ENCODE results near the gene ANKK1. TPM values are rescaled to one million over a fixed set of nuclear protein-coding genes. Genes with fewer than 3 reads are reported as not detected.

The ANKK1 gene
- total RNA-seq, 1 experiment from 2014 or later = 0.67 TPM

DNA sequence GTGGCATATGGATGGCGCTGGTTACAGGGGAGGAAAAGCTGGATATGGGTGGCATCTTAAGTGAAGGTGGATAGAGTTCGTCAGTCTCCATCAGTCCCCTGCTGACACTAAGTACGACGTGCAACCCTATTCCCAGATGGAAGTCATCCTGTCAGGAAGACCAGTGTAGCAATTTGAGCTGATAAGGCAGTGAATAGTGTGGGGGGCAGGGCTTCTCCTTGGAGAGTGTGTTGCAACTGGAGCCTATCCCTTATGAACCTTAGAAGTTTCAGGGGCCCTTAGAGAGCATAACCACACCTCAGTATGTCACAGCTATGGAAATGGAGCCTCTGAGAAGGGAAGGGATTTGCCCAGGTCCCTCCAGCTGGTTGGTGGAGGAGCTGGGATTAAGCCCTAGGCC is 36.1 kb upstream of the ANKK1 start:
- Histone ChIP-seq H3K4me2 (ENCODE audit: low read depth, low read length, poor library complexity, severe bottlenecking) (no peak overlapping the region), H3K4me3 (ENCODE audit: low read length) (no peak overlapping the region), H3K27me3 (ENCODE audit: low read length) (no peaks in the 10 kb centered on the region), H3K27ac (ENCODE audit: low read length) (no peak overlapping the region), H3K79me2 (ENCODE audit: low read length) (no peaks in the 10 kb centered on the region), H2AFZ (ENCODE audit: low read length) (no peak overlapping the region), H3K9ac (ENCODE audit: low read length) (no peak overlapping the region), H3K9me2 (replicated peaks; ENCODE audit: insufficient read depth, low read length) (no peaks in the 10 kb centered on the region), H4K20me1 (ENCODE audit: insufficient read depth, low read depth, low read length) (no peaks in the 10 kb centered on the region), H3K36me3 (ENCODE audit: insufficient read depth, low read length) (no peaks in the 10 kb centered on the region; the same call in 1 of the 2 replicates), H3K9me3 (ENCODE audit: low read length) (no peaks in the 10 kb centered on the region), H3K4me1 (ENCODE audit: low read length) (no peaks in the 10 kb centered on the region)
- no peak for DNase-seq

DNA sequence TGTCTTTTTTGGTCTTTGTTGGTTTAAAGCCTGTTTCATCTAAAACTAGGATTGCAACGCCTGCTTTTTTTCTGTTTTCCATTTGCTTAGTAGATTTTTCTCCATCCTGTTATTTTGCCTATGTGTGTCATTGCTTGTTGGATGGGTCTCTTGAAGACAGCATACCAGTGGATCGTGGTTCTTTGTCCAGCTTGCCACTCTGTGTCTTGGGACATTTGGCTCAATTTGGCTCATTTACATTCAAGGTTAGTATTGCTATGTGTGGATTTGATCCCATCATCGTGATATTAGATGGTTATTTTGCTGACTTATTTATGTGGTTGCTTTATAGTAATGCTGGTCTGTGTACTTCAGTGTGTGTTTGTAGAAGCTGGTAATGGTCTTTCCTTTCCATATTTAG is 31.4 kb upstream of the ANKK1 start:
- Histone ChIP-seq H3K9me3 (ENCODE audit: low read length) (no peaks in the 10 kb centered on the region), H3K27ac (ENCODE audit: low read length) (no peak overlapping the region), H3K27me3 (ENCODE audit: low read length) (no peaks in the 10 kb centered on the region), H3K9me2 (replicated peaks; ENCODE audit: insufficient read depth, low read length) (no peaks in the 10 kb centered on the region), H4K20me1 (ENCODE audit: insufficient read depth, low read depth, low read length) (no peaks in the 10 kb centered on the region), H3K79me2 (ENCODE audit: low read length) (no peaks in the 10 kb centered on the region), H2AFZ (ENCODE audit: low read length) (no peak overlapping the region), H3K4me1 (ENCODE audit: low read length) (no peaks in the 10 kb centered on the region), H3K9ac (ENCODE audit: low read length) (no peak overlapping the region), H3K4me3 (ENCODE audit: low read length) (no peak overlapping the region), H3K4me2 (ENCODE audit: low read depth, low read length, poor library complexity, severe bottlenecking) (no peak overlapping the region), H3K36me3 (ENCODE audit: insufficient read depth, low read length) (no peaks in the 10 kb centered on the region; the same call in 1 of the 2 replicates)
- no peak for DNase-seq

DNA sequence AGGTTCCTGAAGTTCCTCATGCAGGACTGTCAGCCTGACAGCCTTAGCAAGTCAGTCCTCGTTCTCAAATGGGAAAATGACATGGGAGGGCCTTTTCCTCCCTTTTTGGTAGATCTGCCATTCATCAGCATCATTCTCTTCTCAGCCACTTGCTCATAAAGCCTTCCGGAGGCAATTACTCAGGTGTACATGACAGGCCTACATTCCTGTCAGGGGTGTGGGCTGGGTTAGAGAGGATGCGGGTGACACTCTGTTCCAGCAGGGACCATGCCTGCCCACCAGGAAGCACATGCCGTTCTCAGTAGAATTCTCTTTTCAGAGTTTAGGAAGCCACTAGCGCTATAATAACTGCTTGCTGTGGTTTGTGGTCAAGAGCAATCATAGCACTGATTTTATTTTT is 24.2 kb upstream of the ANKK1 start:
- no peak overlapping the region for H2AFZ ChIP-seq (ENCODE audit: low read length)
- no peaks in the 10 kb centered on the region for H3K9me3 ChIP-seq (ENCODE audit: low read length)
- H3K9ac ChIP-seq (ENCODE audit: low read length) = no peak overlapping the region
- H3K79me2 ChIP-seq (ENCODE audit: low read length) = no peaks in the 10 kb centered on the region
- H3K27ac ChIP-seq (ENCODE audit: low read length) = no peak overlapping the region
- peaks cover 4% of the 10 kb centered on the region; the same call in 1 of the 2 replicates for H3K4me1 ChIP-seq (ENCODE audit: low read length)
- no peak overlapping the region for H3K4me3 ChIP-seq (ENCODE audit: low read length)
- no peak overlapping the region for H3K4me2 ChIP-seq (ENCODE audit: low read depth, low read length, poor library complexity, severe bottlenecking)
- DNase-seq = no peak
- H4K20me1 ChIP-seq (ENCODE audit: insufficient read depth, low read depth, low read length) = no peaks in the 10 kb centered on the region
- H3K27me3 ChIP-seq (ENCODE audit: low read length) = no peaks in the 10 kb centered on the region
- no peaks in the 10 kb centered on the region for H3K9me2 ChIP-seq (replicated peaks; ENCODE audit: insufficient read depth, low read length)
- H3K36me3 ChIP-seq (ENCODE audit: insufficient read depth, low read length) = no peaks in the 10 kb centered on the region

DNA sequence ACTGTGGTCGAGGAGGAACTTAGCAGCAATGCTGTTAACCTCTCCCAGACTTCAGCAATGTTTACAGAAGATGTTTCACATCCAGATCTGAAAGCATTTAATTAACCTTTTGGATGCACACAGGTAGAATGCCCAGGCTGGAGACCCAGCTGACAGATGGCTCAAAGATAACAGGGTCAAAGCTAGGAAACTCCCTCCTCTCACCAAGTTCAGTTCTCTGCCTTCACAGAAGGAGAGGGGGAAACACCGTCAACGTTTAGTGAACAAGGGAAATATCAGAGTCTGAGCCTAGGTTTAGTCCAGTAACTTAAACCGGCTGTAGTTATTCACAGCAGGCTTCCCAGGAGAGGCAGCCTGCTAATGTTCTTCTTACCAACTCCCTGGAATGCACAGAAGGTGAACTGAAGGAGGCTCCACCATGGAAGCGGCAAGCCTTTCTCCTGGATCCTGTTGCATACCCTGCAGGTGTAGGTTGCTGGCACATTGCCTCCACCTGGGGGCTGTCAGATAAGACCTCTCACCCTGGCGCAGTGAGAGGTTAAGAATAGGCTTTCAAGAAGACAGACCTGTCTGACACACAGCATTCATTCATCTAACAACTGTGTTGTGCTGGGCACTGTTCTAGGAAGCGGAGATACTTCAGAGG is 23.5 kb upstream of the ANKK1 start:
- peaks cover 4% of the 10 kb centered on the region; the same call in 1 of the 2 replicates for H3K4me1 ChIP-seq (ENCODE audit: low read length)
- no peaks in the 10 kb centered on the region for H3K79me2 ChIP-seq (ENCODE audit: low read length)
- no peak for DNase-seq
- no peak overlapping the region for H3K9ac ChIP-seq (ENCODE audit: low read length)
- H3K4me3 ChIP-seq (ENCODE audit: low read length) = no peak overlapping the region
- no peak overlapping the region for H3K27ac ChIP-seq (ENCODE audit: low read length)
- no peak overlapping the region for H2AFZ ChIP-seq (ENCODE audit: low read length)
- no peaks in the 10 kb centered on the region for H3K36me3 ChIP-seq (ENCODE audit: insufficient read depth, low read length)
- no peaks in the 10 kb centered on the region for H3K9me3 ChIP-seq (ENCODE audit: low read length)
- no peaks in the 10 kb centered on the region for H3K27me3 ChIP-seq (ENCODE audit: low read length)
- H3K9me2 ChIP-seq (replicated peaks; ENCODE audit: insufficient read depth, low read length) = no peaks in the 10 kb centered on the region
- no peaks in the 10 kb centered on the region for H4K20me1 ChIP-seq (ENCODE audit: insufficient read depth, low read depth, low read length)
- no peak overlapping the region for H3K4me2 ChIP-seq (ENCODE audit: low read depth, low read length, poor library complexity, severe bottlenecking)

DNA sequence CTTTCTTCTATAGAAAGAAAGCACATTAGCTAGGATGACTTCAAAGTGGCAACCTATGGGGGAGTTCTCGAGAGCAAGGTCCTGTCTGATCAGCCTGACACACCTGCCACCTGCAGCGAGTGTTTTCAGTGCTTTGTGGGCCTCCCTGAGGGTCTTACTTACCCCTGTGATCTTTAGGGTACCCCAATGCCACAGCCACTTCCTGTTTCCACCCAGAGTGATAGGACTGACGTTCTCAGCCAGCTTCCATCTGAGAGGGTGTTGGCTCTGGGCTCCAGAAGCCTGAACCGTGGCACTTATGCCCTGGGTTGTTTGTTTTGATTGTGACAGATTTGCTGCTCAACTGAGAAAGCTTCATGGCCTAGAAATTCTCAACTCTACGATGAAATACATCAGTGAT is 21.7 kb upstream of the ANKK1 start:
- Histone ChIP-seq H3K4me3 (ENCODE audit: low read length) (no peak overlapping the region), H3K36me3 (ENCODE audit: insufficient read depth, low read length) (no peaks in the 10 kb centered on the region), H3K27me3 (ENCODE audit: low read length) (no peaks in the 10 kb centered on the region), H3K79me2 (ENCODE audit: low read length) (no peaks in the 10 kb centered on the region), H4K20me1 (ENCODE audit: insufficient read depth, low read depth, low read length) (no peaks in the 10 kb centered on the region), H2AFZ (ENCODE audit: low read length) (no peak overlapping the region), H3K9me2 (replicated peaks; ENCODE audit: insufficient read depth, low read length) (no peaks in the 10 kb centered on the region), H3K9me3 (ENCODE audit: low read length) (no peaks in the 10 kb centered on the region), H3K4me2 (ENCODE audit: low read depth, low read length, poor library complexity, severe bottlenecking) (no peak overlapping the region), H3K9ac (ENCODE audit: low read length) (no peak overlapping the region), H3K27ac (ENCODE audit: low read length) (no peak overlapping the region), H3K4me1 (ENCODE audit: low read length) (peaks cover 4% of the 10 kb centered on the region; the same call in 1 of the 2 replicates)
- DNase-seq = no peak

DNA sequence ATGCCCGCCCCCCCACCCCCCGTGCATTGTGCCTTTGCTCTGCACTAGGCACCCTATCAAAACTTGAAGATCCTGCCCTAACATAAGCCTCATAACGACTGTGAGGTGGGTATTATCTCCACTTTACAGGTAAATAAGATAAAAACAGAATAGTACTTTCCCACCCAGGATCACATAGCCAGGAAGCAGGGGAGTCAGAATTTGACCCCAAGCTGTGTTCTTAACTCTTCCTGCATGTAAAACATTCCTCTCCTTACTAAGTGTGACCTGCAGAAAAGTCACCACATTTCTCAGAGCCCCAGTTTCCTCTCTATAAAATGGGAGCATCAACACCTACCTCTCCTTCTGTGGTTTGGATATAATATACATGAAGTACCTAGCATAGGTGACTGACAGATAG is 18.2 kb upstream of the ANKK1 start:
- no peaks in the 10 kb centered on the region for H3K27me3 ChIP-seq (ENCODE audit: low read length)
- no peak overlapping the region for H2AFZ ChIP-seq (ENCODE audit: low read length)
- DNase-seq = no peak
- no peaks in the 10 kb centered on the region for H3K79me2 ChIP-seq (ENCODE audit: low read length)
- no peaks in the 10 kb centered on the region for H3K36me3 ChIP-seq (ENCODE audit: insufficient read depth, low read length)
- H3K9me3 ChIP-seq (ENCODE audit: low read length) = no peaks in the 10 kb centered on the region
- H3K27ac ChIP-seq (ENCODE audit: low read length) = no peak overlapping the region
- no peak overlapping the region for H3K9ac ChIP-seq (ENCODE audit: low read length)
- H3K4me1 ChIP-seq (ENCODE audit: low read length) = peaks cover 4% of the 10 kb centered on the region; the same call in 1 of the 2 replicates
- H3K4me2 ChIP-seq (ENCODE audit: low read depth, low read length, poor library complexity, severe bottlenecking) = no peak overlapping the region
- H3K9me2 ChIP-seq (replicated peaks; ENCODE audit: insufficient read depth, low read length) = no peaks in the 10 kb centered on the region
- no peaks in the 10 kb centered on the region for H4K20me1 ChIP-seq (ENCODE audit: insufficient read depth, low read depth, low read length)
- no peak overlapping the region for H3K4me3 ChIP-seq (ENCODE audit: low read length)

DNA sequence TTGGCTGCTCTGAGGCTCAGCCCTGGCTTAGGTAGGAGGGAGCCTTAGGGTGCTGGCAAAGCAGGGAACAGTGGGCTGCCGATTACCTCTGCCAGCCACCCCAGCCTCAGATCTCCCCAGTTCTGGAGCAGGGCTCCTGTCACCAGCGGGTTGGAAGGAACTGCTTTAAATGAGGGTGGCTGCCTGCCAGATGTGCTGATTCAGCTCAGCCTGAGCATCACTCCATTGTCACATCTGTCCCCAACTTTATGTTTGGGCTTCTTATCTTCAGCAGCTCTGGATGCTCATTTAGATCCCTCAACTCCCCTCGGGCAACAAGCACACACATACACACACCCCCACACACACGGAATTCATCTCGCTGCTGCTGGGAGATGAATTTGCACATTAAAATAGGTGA is 16.9 kb upstream of the ANKK1 start:
- no peak overlapping the region for H3K27ac ChIP-seq (ENCODE audit: low read length)
- no peaks in the 10 kb centered on the region for H3K27me3 ChIP-seq (ENCODE audit: low read length)
- H3K36me3 ChIP-seq (ENCODE audit: insufficient read depth, low read length) = no peaks in the 10 kb centered on the region
- no peak overlapping the region for H2AFZ ChIP-seq (ENCODE audit: low read length)
- no peaks in the 10 kb centered on the region for H3K79me2 ChIP-seq (ENCODE audit: low read length)
- H3K9me3 ChIP-seq (ENCODE audit: low read length) = no peaks in the 10 kb centered on the region
- DNase-seq = no peak
- peaks cover 6% of the 10 kb centered on the region for H3K4me1 ChIP-seq (ENCODE audit: low read length)
- no peak overlapping the region for H3K4me2 ChIP-seq (ENCODE audit: low read depth, low read length, poor library complexity, severe bottlenecking)
- no peak overlapping the region for H3K9ac ChIP-seq (ENCODE audit: low read length)
- H3K9me2 ChIP-seq (replicated peaks; ENCODE audit: insufficient read depth, low read length) = no peaks in the 10 kb centered on the region
- H3K4me3 ChIP-seq (ENCODE audit: low read length) = no peak overlapping the region
- no peaks in the 10 kb centered on the region for H4K20me1 ChIP-seq (ENCODE audit: insufficient read depth, low read depth, low read length)

DNA sequence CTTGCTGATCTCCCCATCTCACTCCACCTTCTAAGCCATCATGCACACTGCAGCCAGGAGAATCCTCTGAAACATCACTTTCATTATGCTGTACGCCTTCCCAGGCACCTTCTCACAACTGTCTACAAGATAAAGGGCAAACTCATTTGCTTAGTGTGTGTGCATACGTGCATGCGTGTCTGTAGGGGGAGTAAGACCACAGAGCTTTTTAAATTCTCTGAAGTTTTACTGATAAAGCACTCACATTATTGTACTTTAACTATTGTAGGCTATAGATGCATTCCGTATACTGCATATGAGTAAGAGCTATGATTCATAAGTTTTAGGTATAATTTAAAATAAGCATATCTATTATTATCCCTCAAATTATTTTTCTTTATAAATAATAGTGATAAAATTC is 15.3 kb upstream of the ANKK1 start:
- Histone ChIP-seq H3K4me3 (ENCODE audit: low read length) (no peak overlapping the region), H3K79me2 (ENCODE audit: low read length) (no peaks in the 10 kb centered on the region), H3K27me3 (ENCODE audit: low read length) (no peaks in the 10 kb centered on the region), H3K36me3 (ENCODE audit: insufficient read depth, low read length) (no peaks in the 10 kb centered on the region), H3K4me2 (ENCODE audit: low read depth, low read length, poor library complexity, severe bottlenecking) (no peak overlapping the region), H3K4me1 (ENCODE audit: low read length) (peaks cover 13% of the 10 kb centered on the region), H4K20me1 (ENCODE audit: insufficient read depth, low read depth, low read length) (no peaks in the 10 kb centered on the region), H2AFZ (ENCODE audit: low read length) (no peak overlapping the region), H3K9me2 (replicated peaks; ENCODE audit: insufficient read depth, low read length) (no peaks in the 10 kb centered on the region), H3K9me3 (ENCODE audit: low read length) (no peaks in the 10 kb centered on the region), H3K27ac (ENCODE audit: low read length) (no peak overlapping the region), H3K9ac (ENCODE audit: low read length) (no peak overlapping the region)
- DNase-seq = peak; percentile 45

All from Karpas-422 (cell line).